HEK293 (cell line): Measurements from ENCODE around the gene TEX52.

Experiments
- EGR2 ChIP-seq: fragments of 450-650 bp; formaldehyde crosslinking; IDR thresholded peaks from 2 replicates; pipeline ENCODE4 v1.5.1; 2016; ENCODE audit warnings: low read depth, missing biosample characterization, missing genetic modification characterization
- GLIS1 ChIP-seq: fragments of 450-650 bp; formaldehyde crosslinking; IDR thresholded peaks from 2 replicates; pipeline ENCODE4 v1.5.1; 2016; ENCODE audit warnings: missing biosample characterization, missing genetic modification characterization
- GLIS2 ChIP-seq: fragments of 450-650 bp; formaldehyde crosslinking; IDR thresholded peaks from 2 replicates; pipeline ENCODE4 v1.5.1; 2016; ENCODE audit warnings: missing biosample characterization, missing genetic modification characterization
- HOXA7 ChIP-seq: sonication (generic); formaldehyde crosslinking; IDR thresholded peaks from 2 replicates; pipeline ENCODE4 v1.8.1; 2022; ENCODE audit warnings: missing genetic modification reagents, borderline replicate concordance
- KLF10 ChIP-seq: fragments of 450-650 bp; IDR thresholded peaks from 2 replicates; pipeline ENCODE4 v1.5.1; 2018; ENCODE audit warnings: missing biosample characterization, mild to moderate bottlenecking, missing genetic modification characterization
- KLF7 ChIP-seq: fragments of 450-650 bp; formaldehyde crosslinking; IDR thresholded peaks from 2 replicates; pipeline ENCODE4 v1.5.1; 2016; ENCODE audit warnings: missing biosample characterization, missing genetic modification characterization, borderline replicate concordance
- SETDB1 ChIP-seq: IDR thresholded peaks from one replicate; pipeline ENCODE4 v1.6.1; 2017; ENCODE audit warnings: mild to moderate bottlenecking, low read length, moderate library complexity, mixed read lengths; ENCODE audit not compliant: insufficient read length
- ZBTB21 ChIP-seq: fragments of 450-650 bp; formaldehyde crosslinking; IDR thresholded peaks from 2 replicates; pipeline ENCODE4 v1.5.1; 2017; ENCODE audit warnings: missing biosample characterization, missing genetic modification characterization
- ZFHX2 ChIP-seq: fragments of 450-650 bp; formaldehyde crosslinking; conservative IDR thresholded peaks from 2 replicates; pipeline ENCODE4 v1.5.1; 2016; ENCODE audit warnings: missing biosample characterization, missing genetic modification characterization
- ZFP69B ChIP-seq: fragments of 450-650 bp; formaldehyde crosslinking; IDR thresholded peaks from 2 replicates; pipeline ENCODE4 v1.5.1; 2016; ENCODE audit warnings: missing biosample characterization, missing genetic modification characterization
- ZIC2 ChIP-seq: fragments of 450-650 bp; formaldehyde crosslinking; IDR thresholded peaks from 2 replicates; pipeline ENCODE4 v1.5.1; 2016; ENCODE audit warnings: missing biosample characterization, missing genetic modification characterization
- ZNF114 ChIP-seq: fragments of 450-650 bp; formaldehyde crosslinking; IDR thresholded peaks from 2 replicates; pipeline ENCODE4 v1.5.0; 2017; ENCODE audit warnings: missing biosample characterization, missing genetic modification characterization
- ZNF132 ChIP-seq: fragments of 450-650 bp; formaldehyde crosslinking; IDR thresholded peaks from 2 replicates; pipeline ENCODE4 v1.5.1; 2017; ENCODE audit warnings: missing biosample characterization, missing genetic modification characterization, borderline replicate concordance
- ZNF140 ChIP-seq: fragments of 450-650 bp; formaldehyde crosslinking; IDR thresholded peaks from 2 replicates; pipeline ENCODE4 v1.5.1; 2016; ENCODE audit warnings: missing biosample characterization, missing genetic modification characterization
- ZNF155 ChIP-seq: fragments of 450-650 bp; formaldehyde crosslinking; IDR thresholded peaks from 2 replicates; pipeline ENCODE4 v1.5.1; 2016; ENCODE audit warnings: missing biosample characterization, missing genetic modification characterization
- ZNF211 ChIP-seq: fragments of 450-650 bp; formaldehyde crosslinking; IDR thresholded peaks from 2 replicates; pipeline ENCODE4 v1.5.1; 2016; ENCODE audit warnings: low read depth, missing biosample characterization, missing genetic modification characterization
- ZNF24 ChIP-seq: fragments of 450-650 bp; formaldehyde crosslinking; IDR thresholded peaks from 2 replicates; pipeline ENCODE4 v1.5.1; 2016; ENCODE audit warnings: missing biosample characterization, missing genetic modification characterization
- ZNF274 ChIP-seq, 2 experiments: fragments of 200-500 bp in 1 of 2; fragments of 450-650 bp in 1 of 2; sonication (Bioruptor generic) in 1 of 2; formaldehyde crosslinking in 1 of 2; IDR thresholded peaks; 2 replicates each; pipeline versions ENCODE4 v1.5.1 to v1.6.1; 2014 to 2016; ENCODE audit warnings: borderline replicate concordance in 1 of 2, inconsistent platforms in 1 of 2, low read length in 1 of 2, missing biosample characterization in 1 of 2, missing genetic modification characterization in 1 of 2
- ZNF341 ChIP-seq: fragments of 450-650 bp; formaldehyde crosslinking; IDR thresholded peaks from 2 replicates; pipeline ENCODE4; 2016; ENCODE audit warnings: low read depth, missing biosample characterization, missing genetic modification characterization
- ZNF391 ChIP-seq: fragments of 450-650 bp; formaldehyde crosslinking; IDR thresholded peaks from 2 replicates; pipeline ENCODE4 v1.5.1; 2016; ENCODE audit warnings: low read depth, missing biosample characterization, missing genetic modification characterization, borderline replicate concordance
- ZNF571 ChIP-seq: fragments of 450-650 bp; formaldehyde crosslinking; IDR thresholded peaks from 2 replicates; pipeline ENCODE4 v1.5.0; 2017; ENCODE audit warnings: missing biosample characterization, missing genetic modification characterization
- ZNF621 ChIP-seq: fragments of 450-650 bp; formaldehyde crosslinking; IDR thresholded peaks from 2 replicates; pipeline ENCODE4 v1.5.1; 2017; ENCODE audit warnings: missing biosample characterization, missing genetic modification characterization
- ZNF707 ChIP-seq: fragments of 450-650 bp; formaldehyde crosslinking; IDR thresholded peaks from 2 replicates; pipeline ENCODE4 v1.5.1; 2016; ENCODE audit warnings: missing biosample characterization, missing genetic modification characterization
- ZNF76 ChIP-seq: fragments of 450-650 bp; formaldehyde crosslinking; IDR thresholded peaks from 2 replicates; pipeline ENCODE4; 2016; ENCODE audit warnings: low read depth, missing biosample characterization, missing genetic modification characterization, borderline replicate concordance
- ZNF768 ChIP-seq: fragments of 450-650 bp; formaldehyde crosslinking; IDR thresholded peaks from 2 replicates; pipeline ENCODE4 v1.5.1; 2018; ENCODE audit warnings: missing biosample characterization, mild to moderate bottlenecking, missing genetic modification characterization
- ZNF785 ChIP-seq: fragments of 450-650 bp; formaldehyde crosslinking; IDR thresholded peaks from 2 replicates; pipeline ENCODE4 v1.5.1; 2016; ENCODE audit warnings: missing biosample characterization, missing genetic modification characterization
- ZSCAN23 ChIP-seq: fragments of 450-650 bp; formaldehyde crosslinking; IDR thresholded peaks from 2 replicates; pipeline ENCODE4 v1.5.1; 2016; ENCODE audit warnings: missing biosample characterization, missing genetic modification characterization
- TF ChIP-seq, protein P1 (sequence below): fragments of 450-650 bp; formaldehyde crosslinking; IDR thresholded peaks from 2 replicates; pipeline ENCODE4 v1.5.1; 2016; ENCODE audit warnings: missing biosample characterization, missing genetic modification characterization
- TF ChIP-seq, protein P2 (sequence below): fragments of 450-650 bp; formaldehyde crosslinking; IDR thresholded peaks from 2 replicates; pipeline ENCODE4 v1.5.1; 2017; ENCODE audit warnings: missing biosample characterization, missing genetic modification characterization
- TF ChIP-seq, protein P3 (sequence below): fragments of 450-650 bp; formaldehyde crosslinking; IDR thresholded peaks from 2 replicates; pipeline ENCODE4 v1.5.1; 2016; ENCODE audit warnings: missing biosample characterization, missing genetic modification characterization, borderline replicate concordance
- TF ChIP-seq, protein P4 (sequence below): fragments of 450-650 bp; formaldehyde crosslinking; IDR thresholded peaks from 2 replicates; pipeline ENCODE4 v1.5.1; 2016; ENCODE audit warnings: missing biosample characterization, missing genetic modification characterization, borderline replicate concordance

The TEX52 gene

DNA sequence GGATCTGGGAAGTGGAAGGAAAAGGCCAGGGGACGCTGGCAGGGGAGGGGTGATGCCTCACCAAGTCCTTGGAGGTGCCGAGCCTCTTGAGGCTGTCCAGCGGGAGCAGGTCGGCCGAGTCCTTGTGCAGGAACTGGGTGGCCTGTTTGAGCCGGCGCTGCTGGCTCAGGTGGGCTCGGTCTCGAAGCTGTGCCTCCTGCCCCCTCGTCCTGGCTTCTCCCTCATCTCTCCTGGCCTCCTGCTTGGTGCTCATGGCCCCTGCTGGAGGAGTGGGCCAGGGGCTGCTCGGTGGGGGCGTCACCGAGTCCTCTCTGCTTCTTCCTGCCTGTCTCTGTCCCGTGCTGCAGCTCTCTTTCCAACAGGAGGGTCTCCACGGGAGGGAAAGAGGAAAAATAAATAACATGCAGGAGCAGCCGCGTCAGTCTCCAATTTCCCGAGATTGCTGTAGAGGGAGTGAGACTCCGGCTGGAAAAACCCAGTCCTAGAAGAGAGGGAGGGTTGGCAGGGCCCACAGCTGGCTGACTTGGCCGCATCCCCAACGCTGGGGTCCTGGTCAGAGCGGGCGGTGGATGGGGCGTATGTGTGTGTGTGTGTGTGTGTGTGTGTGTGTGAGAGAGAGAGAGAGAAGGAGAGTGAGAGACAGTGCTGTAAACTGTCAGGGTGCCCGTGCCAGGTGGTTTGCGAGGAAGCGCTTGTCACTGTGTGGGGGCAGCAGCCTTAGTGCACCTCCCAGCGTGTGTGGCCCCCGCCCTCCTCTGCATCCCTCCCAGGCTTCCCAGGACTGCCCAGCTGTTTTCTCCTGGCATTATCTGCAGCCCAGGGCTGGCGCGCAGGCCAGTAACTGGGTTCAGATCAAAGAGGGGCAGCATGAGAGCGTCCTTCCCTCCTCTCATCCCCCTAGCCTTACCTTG, 22.0 kb downstream of the TEX52 start, which contains the start of gene NRIP2 (continued):
- TF ChIP-seq, protein P1, sequence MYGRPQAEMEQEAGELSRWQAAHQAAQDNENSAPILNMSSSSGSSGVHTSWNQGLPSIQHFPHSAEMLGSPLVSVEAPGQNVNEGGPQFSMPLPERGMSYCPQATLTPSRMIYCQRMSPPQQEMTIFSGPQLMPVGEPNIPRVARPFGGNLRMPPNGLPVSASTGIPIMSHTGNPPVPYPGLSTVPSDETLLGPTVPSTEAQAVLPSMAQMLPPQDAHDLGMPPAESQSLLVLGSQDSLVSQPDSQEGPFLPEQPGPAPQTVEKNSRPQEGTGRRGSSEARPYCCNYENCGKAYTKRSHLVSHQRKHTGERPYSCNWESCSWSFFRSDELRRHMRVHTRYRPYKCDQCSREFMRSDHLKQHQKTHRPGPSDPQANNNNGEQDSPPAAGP: peak; percentile 86
- TF ChIP-seq, protein P2, sequence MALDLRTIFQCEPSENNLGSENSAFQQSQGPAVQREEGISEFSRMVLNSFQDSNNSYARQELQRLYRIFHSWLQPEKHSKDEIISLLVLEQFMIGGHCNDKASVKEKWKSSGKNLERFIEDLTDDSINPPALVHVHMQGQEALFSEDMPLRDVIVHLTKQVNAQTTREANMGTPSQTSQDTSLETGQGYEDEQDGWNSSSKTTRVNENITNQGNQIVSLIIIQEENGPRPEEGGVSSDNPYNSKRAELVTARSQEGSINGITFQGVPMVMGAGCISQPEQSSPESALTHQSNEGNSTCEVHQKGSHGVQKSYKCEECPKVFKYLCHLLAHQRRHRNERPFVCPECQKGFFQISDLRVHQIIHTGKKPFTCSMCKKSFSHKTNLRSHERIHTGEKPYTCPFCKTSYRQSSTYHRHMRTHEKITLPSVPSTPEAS (tag by site-specific recombination): peak; percentile 61
- peak; percentile 82 for TF ChIP-seq GLIS1 (tag by site-specific recombination)
- no peak for TF ChIP-seq HOXA7 (CRISPR knock-in tag)
- no peak for TF ChIP-seq ZNF155 (tag by site-specific recombination)
- TF ChIP-seq, protein P3, sequence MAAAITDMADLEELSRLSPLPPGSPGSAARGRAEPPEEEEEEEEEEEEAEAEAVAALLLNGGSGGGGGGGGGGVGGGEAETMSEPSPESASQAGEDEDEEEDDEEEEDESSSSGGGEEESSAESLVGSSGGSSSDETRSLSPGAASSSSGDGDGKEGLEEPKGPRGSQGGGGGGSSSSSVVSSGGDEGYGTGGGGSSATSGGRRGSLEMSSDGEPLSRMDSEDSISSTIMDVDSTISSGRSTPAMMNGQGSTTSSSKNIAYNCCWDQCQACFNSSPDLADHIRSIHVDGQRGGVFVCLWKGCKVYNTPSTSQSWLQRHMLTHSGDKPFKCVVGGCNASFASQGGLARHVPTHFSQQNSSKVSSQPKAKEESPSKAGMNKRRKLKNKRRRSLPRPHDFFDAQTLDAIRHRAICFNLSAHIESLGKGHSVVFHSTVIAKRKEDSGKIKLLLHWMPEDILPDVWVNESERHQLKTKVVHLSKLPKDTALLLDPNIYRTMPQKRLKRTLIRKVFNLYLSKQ: no peak
- no peak for TF ChIP-seq ZNF114 (tag by site-specific recombination)
- TF ChIP-seq ZBTB21 (tag by site-specific recombination): no peak
- TF ChIP-seq ZNF274 (IDR thresholded peaks at IDR 0.05; ENCODE audit: low read length): no peak
- no peak for TF ChIP-seq ZNF274 (tag by site-specific recombination; IDR thresholded peaks at IDR 0.05; ENCODE audit: borderline replicate concordance)
- peak; percentile 71 for TF ChIP-seq ZIC2 (tag by site-specific recombination)
- no peak for TF ChIP-seq ZNF768 (tag by site-specific recombination)
- TF ChIP-seq ZNF341 (tag by site-specific recombination): no peak
- peak; percentile 32; the same call in 1 of the 2 replicates for TF ChIP-seq GLIS2
- no peak for TF ChIP-seq ZNF785 (tag by site-specific recombination)
- no peak for TF ChIP-seq ZNF621 (tag by site-specific recombination)
- TF ChIP-seq ZNF211 (tag by site-specific recombination): no peak
- no peak for TF ChIP-seq ZNF140 (tag by site-specific recombination)
- TF ChIP-seq KLF7 (tag by site-specific recombination): no peak
- TF ChIP-seq KLF10 (tag by site-specific recombination): no peak
- TF ChIP-seq ZNF571 (tag by site-specific recombination): no peak
- TF ChIP-seq ZSCAN23 (tag by site-specific recombination): no peak
- no peak for TF ChIP-seq SETDB1
- TF ChIP-seq ZNF24 (tag by site-specific recombination): no peak
- no peak for TF ChIP-seq ZNF132 (tag by site-specific recombination)
- peak; percentile 73 for TF ChIP-seq EGR2
- no peak for TF ChIP-seq ZNF391 (tag by site-specific recombination)
- TF ChIP-seq ZNF707 (tag by site-specific recombination): no peak
- TF ChIP-seq, protein P4, sequence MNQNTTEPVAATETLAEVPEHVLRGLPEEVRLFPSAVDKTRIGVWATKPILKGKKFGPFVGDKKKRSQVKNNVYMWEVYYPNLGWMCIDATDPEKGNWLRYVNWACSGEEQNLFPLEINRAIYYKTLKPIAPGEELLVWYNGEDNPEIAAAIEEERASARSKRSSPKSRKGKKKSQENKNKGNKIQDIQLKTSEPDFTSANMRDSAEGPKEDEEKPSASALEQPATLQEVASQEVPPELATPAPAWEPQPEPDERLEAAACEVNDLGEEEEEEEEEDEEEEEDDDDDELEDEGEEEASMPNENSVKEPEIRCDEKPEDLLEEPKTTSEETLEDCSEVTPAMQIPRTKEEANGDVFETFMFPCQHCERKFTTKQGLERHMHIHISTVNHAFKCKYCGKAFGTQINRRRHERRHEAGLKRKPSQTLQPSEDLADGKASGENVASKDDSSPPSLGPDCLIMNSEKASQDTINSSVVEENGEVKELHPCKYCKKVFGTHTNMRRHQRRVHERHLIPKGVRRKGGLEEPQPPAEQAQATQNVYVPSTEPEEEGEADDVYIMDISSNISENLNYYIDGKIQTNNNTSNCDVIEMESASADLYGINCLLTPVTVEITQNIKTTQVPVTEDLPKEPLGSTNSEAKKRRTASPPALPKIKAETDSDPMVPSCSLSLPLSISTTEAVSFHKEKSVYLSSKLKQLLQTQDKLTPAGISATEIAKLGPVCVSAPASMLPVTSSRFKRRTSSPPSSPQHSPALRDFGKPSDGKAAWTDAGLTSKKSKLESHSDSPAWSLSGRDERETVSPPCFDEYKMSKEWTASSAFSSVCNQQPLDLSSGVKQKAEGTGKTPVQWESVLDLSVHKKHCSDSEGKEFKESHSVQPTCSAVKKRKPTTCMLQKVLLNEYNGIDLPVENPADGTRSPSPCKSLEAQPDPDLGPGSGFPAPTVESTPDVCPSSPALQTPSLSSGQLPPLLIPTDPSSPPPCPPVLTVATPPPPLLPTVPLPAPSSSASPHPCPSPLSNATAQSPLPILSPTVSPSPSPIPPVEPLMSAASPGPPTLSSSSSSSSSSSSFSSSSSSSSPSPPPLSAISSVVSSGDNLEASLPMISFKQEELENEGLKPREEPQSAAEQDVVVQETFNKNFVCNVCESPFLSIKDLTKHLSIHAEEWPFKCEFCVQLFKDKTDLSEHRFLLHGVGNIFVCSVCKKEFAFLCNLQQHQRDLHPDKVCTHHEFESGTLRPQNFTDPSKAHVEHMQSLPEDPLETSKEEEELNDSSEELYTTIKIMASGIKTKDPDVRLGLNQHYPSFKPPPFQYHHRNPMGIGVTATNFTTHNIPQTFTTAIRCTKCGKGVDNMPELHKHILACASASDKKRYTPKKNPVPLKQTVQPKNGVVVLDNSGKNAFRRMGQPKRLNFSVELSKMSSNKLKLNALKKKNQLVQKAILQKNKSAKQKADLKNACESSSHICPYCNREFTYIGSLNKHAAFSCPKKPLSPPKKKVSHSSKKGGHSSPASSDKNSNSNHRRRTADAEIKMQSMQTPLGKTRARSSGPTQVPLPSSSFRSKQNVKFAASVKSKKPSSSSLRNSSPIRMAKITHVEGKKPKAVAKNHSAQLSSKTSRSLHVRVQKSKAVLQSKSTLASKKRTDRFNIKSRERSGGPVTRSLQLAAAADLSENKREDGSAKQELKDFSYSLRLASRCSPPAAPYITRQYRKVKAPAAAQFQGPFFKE (tag by site-specific recombination): no peak
- no peak for TF ChIP-seq ZFP69B
- no peak for TF ChIP-seq ZNF76
- peak; percentile 89 for TF ChIP-seq ZFHX2 (tag by site-specific recombination)
